HepG2 (cell line): ENCODE data around the gene CCDC73. TPM values are rescaled to one million over a fixed set of nuclear protein-coding genes. Genes with fewer than 3 reads are reported as not detected.

ENCODE experiments used
- ATF1 ChIP-seq: IDR thresholded peaks from 2 replicates; pipeline ENCODE4 v1.6.1; 2016; ENCODE audit warnings: mild to moderate bottlenecking, control low read depth
- CC2D1A ChIP-seq: sonication (generic); formaldehyde crosslinking; IDR thresholded peaks from 2 replicates; pipeline ENCODE4 v1.8.1; 2023; ENCODE audit warnings: mild to moderate bottlenecking, missing genetic modification reagents
- CREM ChIP-seq, 2 experiments: sonication (generic) in 1 of 2; formaldehyde crosslinking in 1 of 2; IDR thresholded peaks; 2 replicates each; pipeline versions ENCODE4 v1.4.0 to v1.6.1; 2016 to 2020; ENCODE audit warnings: antibody characterized with exemption in 1 of 2, mild to moderate bottlenecking in 1 of 2, missing genetic modification reagents in 1 of 2
- ESRRA ChIP-seq: sonication (generic); formaldehyde crosslinking; IDR thresholded peaks from 2 replicates; pipeline ENCODE4 v1.5.1; 2020; ENCODE audit warnings: mild to moderate bottlenecking, low read depth, missing genetic modification reagents
- FOXK1 ChIP-seq: sonication (generic); formaldehyde crosslinking; IDR thresholded peaks from 2 replicates; pipeline ENCODE4 v1.4.0; 2020; ENCODE audit warnings: low read depth, missing genetic modification reagents, borderline replicate concordance
- FOXK2 ChIP-seq: fragments of 450-650 bp; IDR thresholded peaks from 2 replicates; pipeline ENCODE4 v1.6.1; 2016
- GZF1 ChIP-seq: sonication (generic); formaldehyde crosslinking; IDR thresholded peaks from 2 replicates; pipeline ENCODE4 v1.5.1; 2020; ENCODE audit warnings: mild to moderate bottlenecking, missing genetic modification reagents
- HOXD1 ChIP-seq: sonication (generic); formaldehyde crosslinking; IDR thresholded peaks from 2 replicates; pipeline ENCODE4 v1.5.0; 2020; ENCODE audit warnings: missing genetic modification reagents
- JUN ChIP-seq: sonication (generic); formaldehyde crosslinking; IDR thresholded peaks from 2 replicates; pipeline ENCODE4 v1.4.0; 2020; ENCODE audit warnings: mild to moderate bottlenecking, missing genetic modification reagents
- KLF12 ChIP-seq: sonication (generic); formaldehyde crosslinking; IDR thresholded peaks from 2 replicates; pipeline ENCODE4 v1.4.0; 2020; ENCODE audit warnings: missing genetic modification reagents, borderline replicate concordance
- LCORL ChIP-seq, 2 experiments: fragments of 450-650 bp in 1 of 2; sonication (generic) in 1 of 2; formaldehyde crosslinking in 1 of 2; IDR thresholded peaks; 2 replicates each; pipeline versions ENCODE4 v1.5.0 to v1.6.1; 2017 to 2020; ENCODE audit warnings: antibody characterized with exemption in 1 of 2, missing genetic modification reagents in 1 of 2
- SMYD3 ChIP-seq: sonication (generic); formaldehyde crosslinking; IDR thresholded peaks from 2 replicates; pipeline ENCODE4 v1.8.1; 2023; ENCODE audit warnings: mild to moderate bottlenecking, missing genetic modification reagents
- SRF ChIP-seq: IDR thresholded peaks from 2 replicates; pipeline ENCODE4 v1.6.1; 2011; ENCODE audit warnings: mild to moderate bottlenecking, low read depth, low read length, moderate library complexity
- TBP ChIP-seq: sonication (generic); formaldehyde crosslinking; IDR thresholded peaks from 2 replicates; pipeline ENCODE4 v1.5.0; 2020; ENCODE audit warnings: missing genetic modification reagents
- ZC3H4 ChIP-seq: sonication (generic); formaldehyde crosslinking; IDR thresholded peaks from 2 replicates; pipeline ENCODE4 v1.4.0; 2020; ENCODE audit warnings: missing genetic modification reagents, borderline replicate concordance
- ZFP82 ChIP-seq: sonication (generic); formaldehyde crosslinking; IDR thresholded peaks from 2 replicates; pipeline ENCODE4 v1.5.1; 2020; ENCODE audit warnings: mild to moderate bottlenecking, missing genetic modification reagents, borderline replicate concordance
- ZNF136 ChIP-seq: sonication (generic); formaldehyde crosslinking; IDR thresholded peaks from 2 replicates; pipeline ENCODE4 v1.8.1; 2022; ENCODE audit warnings: low read depth, mild to moderate bottlenecking, moderate library complexity, missing genetic modification reagents
- ZNF343 ChIP-seq: sonication (generic); formaldehyde crosslinking; IDR thresholded peaks from 2 replicates; pipeline ENCODE4 v1.4.0; 2020; ENCODE audit warnings: mild to moderate bottlenecking, missing genetic modification reagents
- ZNF660 ChIP-seq: sonication (generic); formaldehyde crosslinking; IDR thresholded peaks from 2 replicates; pipeline ENCODE4 v1.5.1; 2020; ENCODE audit warnings: mild to moderate bottlenecking, low read depth, missing genetic modification reagents, borderline replicate concordance
- ZNF674 ChIP-seq: sonication (generic); formaldehyde crosslinking; IDR thresholded peaks from 2 replicates; pipeline ENCODE4 v1.5.0; 2020; ENCODE audit warnings: low read depth, mild to moderate bottlenecking, missing genetic modification reagents
- ZNF768 ChIP-seq: sonication (generic); formaldehyde crosslinking; IDR thresholded peaks from 2 replicates; pipeline ENCODE4 v1.4.0; 2020; ENCODE audit warnings: missing genetic modification reagents
- polyA plus RNA-seq, 8 experiments: library from polyadenylated mRNA; depleted of rRNA in 3 of 8; stranded (reverse) in 7 of 8; unstranded in 1 of 8; fragments of >200 nt; fragmentation: Illumina TruSeq in 4 of 8; extraction: Trizol in 4 of 8; gene quantifications; 2 replicates each; pipeline versions ENCODE4 v1.2.1 to v1.2.3, GENCODE V29; 2011 to 2016; ENCODE audit warnings: low read depth in 4 of 8, missing spikeins in 1 of 8, mixed read lengths in 1 of 8; ENCODE audit not compliant: insufficient read depth in 1 of 8
- total RNA-seq, 5 experiments: library from RNA; depleted of rRNA; stranded (reverse); fragments of >200 nt; fragmentation: Illumina TruSeq; extraction: Trizol; gene quantifications; 2 replicates each; pipeline ENCODE4 v1.2.3, GENCODE V29; 2016; ENCODE audit warnings: low read depth in 1 of 5
- TF ChIP-seq, protein P1 (sequence below): sonication (generic); formaldehyde crosslinking; IDR thresholded peaks from 2 replicates; pipeline ENCODE4 v1.8.0; 2022; ENCODE audit warnings: missing genetic modification reagents, mild to moderate bottlenecking, borderline replicate concordance
- TF ChIP-seq, protein P2 (sequence below): IDR thresholded peaks from 2 replicates; pipeline ENCODE4 v1.6.1; 2016; ENCODE audit warnings: missing compliant biosample characterization, missing genetic modification reagents, borderline replicate concordance
- TF ChIP-seq, protein P3 (sequence below): sonication (generic); formaldehyde crosslinking; IDR thresholded peaks from 2 replicates; pipeline ENCODE4 v1.5.0; 2020; ENCODE audit warnings: mild to moderate bottlenecking, missing genetic modification reagents, moderate library complexity
- TF ChIP-seq, protein P4 (sequence below): IDR thresholded peaks from 2 replicates; pipeline ENCODE4 v1.6.1; 2012; ENCODE audit warnings: inconsistent platforms
- TF ChIP-seq, protein P5 (sequence below): sonication (generic); formaldehyde crosslinking; IDR thresholded peaks from 2 replicates; pipeline ENCODE4 v1.4.0; 2020; ENCODE audit warnings: mild to moderate bottlenecking, missing genetic modification reagents

The CCDC73 gene
- total and polyA plus RNA-seq, 2 of the 13 experiments (the other 11 are each of a cell fraction or from before 2014, with no cell fraction given): 0.01 to 0.11 TPM

DNA sequence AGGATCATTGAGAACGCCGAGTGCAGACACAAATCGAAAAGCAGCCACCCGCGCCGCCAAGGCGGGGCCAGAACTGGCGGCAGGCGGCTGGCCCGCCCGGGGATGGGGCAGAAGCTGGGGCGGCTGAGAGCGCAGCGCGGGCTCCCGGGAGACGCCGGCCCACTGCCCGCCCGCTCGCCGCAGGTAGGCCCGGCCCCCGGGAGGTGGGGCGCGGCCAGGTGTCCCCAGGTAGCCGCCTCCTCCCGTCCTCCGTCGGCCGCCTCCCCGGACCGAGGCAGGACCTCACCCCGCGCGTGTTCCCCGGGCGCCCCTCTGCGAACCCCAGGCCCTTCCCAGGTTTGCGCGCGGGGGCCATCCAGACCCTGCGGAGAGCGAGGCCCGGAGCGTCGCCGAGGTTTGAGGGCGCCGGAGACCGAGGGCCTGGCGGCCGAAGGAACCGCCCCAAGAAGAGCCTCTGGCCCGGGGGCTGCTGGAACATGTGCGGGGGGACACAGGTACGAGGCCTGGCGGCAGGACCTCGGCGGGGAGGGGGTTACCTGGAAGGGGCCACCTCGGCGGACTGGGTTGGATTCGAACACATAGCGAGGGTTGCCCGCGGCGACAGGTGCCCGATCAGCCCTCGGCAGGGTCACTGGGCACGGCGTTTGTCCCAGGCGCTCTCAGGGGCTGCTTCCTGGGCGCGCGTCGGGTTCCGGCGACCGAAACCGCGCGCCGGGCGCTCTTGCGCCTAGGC lies 35.4 kb upstream of the CCDC73 start, which contains the start of gene PRRG4 (continued):
- TF ChIP-seq CREM (IDR thresholded peaks at IDR 0.05) (no peak), CREM (CRISPR knock-in tag; IDR thresholded peaks at IDR 0.05) (no peak), HOXD1 (CRISPR knock-in tag) (no peak), ZC3H4 (CRISPR knock-in tag) (no peak), KLF12 (no peak), ZNF674 (CRISPR knock-in tag) (no peak), TBP (no peak), ZNF660 (CRISPR knock-in tag) (no peak), ATF1 (CRISPR knock-in tag) (no peak), SMYD3 (CRISPR knock-in tag) (no peak), ESRRA (CRISPR knock-in tag) (no peak), ZNF768 (CRISPR knock-in tag) (peak; percentile 32; the same call in 1 of the 2 replicates), ZFP82 (no peak), ZNF136 (CRISPR knock-in tag) (no peak), JUN (CRISPR knock-in tag) (no peak), CC2D1A (CRISPR knock-in tag) (no peak), GZF1 (CRISPR knock-in tag) (no peak), FOXK1 (no peak), LCORL (IDR thresholded peaks at IDR 0.05) (no peak), LCORL (CRISPR knock-in tag; IDR thresholded peaks at IDR 0.05) (no peak), FOXK2 (no peak), ZNF343 (no peak), SRF (no peak)
- TF ChIP-seq, protein P1, sequence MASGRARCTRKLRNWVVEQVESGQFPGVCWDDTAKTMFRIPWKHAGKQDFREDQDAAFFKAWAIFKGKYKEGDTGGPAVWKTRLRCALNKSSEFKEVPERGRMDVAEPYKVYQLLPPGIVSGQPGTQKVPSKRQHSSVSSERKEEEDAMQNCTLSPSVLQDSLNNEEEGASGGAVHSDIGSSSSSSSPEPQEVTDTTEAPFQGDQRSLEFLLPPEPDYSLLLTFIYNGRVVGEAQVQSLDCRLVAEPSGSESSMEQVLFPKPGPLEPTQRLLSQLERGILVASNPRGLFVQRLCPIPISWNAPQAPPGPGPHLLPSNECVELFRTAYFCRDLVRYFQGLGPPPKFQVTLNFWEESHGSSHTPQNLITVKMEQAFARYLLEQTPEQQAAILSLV (CRISPR knock-in tag): no peak
- TF ChIP-seq, protein P2, sequence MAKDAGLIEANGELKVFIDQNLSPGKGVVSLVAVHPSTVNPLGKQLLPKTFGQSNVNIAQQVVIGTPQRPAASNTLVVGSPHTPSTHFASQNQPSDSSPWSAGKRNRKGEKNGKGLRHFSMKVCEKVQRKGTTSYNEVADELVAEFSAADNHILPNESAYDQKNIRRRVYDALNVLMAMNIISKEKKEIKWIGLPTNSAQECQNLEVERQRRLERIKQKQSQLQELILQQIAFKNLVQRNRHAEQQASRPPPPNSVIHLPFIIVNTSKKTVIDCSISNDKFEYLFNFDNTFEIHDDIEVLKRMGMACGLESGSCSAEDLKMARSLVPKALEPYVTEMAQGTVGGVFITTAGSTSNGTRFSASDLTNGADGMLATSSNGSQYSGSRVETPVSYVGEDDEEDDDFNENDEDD (CRISPR knock-in tag): no peak
- TF ChIP-seq, protein P3, sequence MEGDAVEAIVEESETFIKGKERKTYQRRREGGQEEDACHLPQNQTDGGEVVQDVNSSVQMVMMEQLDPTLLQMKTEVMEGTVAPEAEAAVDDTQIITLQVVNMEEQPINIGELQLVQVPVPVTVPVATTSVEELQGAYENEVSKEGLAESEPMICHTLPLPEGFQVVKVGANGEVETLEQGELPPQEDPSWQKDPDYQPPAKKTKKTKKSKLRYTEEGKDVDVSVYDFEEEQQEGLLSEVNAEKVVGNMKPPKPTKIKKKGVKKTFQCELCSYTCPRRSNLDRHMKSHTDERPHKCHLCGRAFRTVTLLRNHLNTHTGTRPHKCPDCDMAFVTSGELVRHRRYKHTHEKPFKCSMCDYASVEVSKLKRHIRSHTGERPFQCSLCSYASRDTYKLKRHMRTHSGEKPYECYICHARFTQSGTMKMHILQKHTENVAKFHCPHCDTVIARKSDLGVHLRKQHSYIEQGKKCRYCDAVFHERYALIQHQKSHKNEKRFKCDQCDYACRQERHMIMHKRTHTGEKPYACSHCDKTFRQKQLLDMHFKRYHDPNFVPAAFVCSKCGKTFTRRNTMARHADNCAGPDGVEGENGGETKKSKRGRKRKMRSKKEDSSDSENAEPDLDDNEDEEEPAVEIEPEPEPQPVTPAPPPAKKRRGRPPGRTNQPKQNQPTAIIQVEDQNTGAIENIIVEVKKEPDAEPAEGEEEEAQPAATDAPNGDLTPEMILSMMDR (CRISPR knock-in tag): no peak
- TF ChIP-seq, protein P4, sequence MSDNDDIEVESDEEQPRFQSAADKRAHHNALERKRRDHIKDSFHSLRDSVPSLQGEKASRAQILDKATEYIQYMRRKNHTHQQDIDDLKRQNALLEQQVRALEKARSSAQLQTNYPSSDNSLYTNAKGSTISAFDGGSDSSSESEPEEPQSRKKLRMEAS: peak; percentile 30; the same call in 1 of the 2 replicates
- TF ChIP-seq, protein P5, sequence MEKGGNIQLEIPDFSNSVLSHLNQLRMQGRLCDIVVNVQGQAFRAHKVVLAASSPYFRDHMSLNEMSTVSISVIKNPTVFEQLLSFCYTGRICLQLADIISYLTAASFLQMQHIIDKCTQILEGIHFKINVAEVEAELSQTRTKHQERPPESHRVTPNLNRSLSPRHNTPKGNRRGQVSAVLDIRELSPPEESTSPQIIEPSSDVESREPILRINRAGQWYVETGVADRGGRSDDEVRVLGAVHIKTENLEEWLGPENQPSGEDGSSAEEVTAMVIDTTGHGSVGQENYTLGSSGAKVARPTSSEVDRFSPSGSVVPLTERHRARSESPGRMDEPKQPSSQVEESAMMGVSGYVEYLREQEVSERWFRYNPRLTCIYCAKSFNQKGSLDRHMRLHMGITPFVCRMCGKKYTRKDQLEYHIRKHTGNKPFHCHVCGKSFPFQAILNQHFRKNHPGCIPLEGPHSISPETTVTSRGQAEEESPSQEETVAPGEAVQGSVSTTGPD (CRISPR knock-in tag): no peak
